Left ventricle myocardium superior (tissue), 1 donor: Measurements from ENCODE around the gene ERFL. TPM values are rescaled to one million over a fixed set of nuclear protein-coding genes. Genes with fewer than 3 reads are reported as not detected.

Source experiments
- ATAC-seq: fragments of 200-7000 bp; cut with Tn5 transposase; one replicate; pipeline ENCODE4 v1.9.1; 2020; ENCODE audit warnings: mild to moderate bottlenecking, moderate library complexity
- DNase-seq: peaks from one replicate; pipeline ENCODE4 v3.0.0-alpha.2; 2020
- intact Hi-C: fragments of 100-400 bp; cut with micrococcal nuclease; formaldehyde crosslinking; loops from one replicate; pipeline ENCODE4 v1.11.0; 2022
- total RNA-seq: library from RNA; stranded (reverse); fragmentation: NEBNext Ultra II Directional; extraction: Animal tissue kit (Norgen Biotek cat#: 25700); gene quantifications from one replicate; pipeline ENCODE4 v1.2.1, GENCODE V29; 2021
- donor health status: DM: no; HTN: yes; CAD: no; lungs with severe emphysema.

ERFL gene
- total RNA-seq, 1 donor from 2014 or later = not detected

DNA sequence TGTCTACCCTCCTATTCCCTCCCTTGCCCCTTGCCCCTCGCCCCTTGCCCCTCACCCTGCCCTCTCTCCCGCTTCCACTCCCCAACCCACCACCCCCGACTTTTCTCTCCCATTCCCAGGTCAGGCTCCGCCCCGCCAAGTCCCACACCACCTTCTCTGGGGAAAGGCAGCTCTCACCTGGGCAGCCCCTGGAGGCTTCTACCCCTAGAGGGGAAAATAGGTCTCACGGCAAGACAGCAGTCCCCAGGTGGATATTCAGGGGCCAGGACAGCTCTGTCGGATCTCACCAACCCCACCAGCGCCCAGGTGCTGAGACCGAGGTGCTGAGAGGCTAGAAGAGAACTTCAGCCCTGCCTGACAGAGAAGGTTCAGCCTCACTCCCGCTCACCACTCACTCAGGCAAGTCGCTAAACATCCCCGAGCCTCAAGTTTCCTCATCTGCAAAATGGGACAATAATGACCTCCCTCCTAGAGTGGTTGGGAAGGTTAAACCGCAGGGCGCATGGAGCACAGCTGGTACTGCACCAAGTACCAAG lies 1.4 kb upstream of the ERFL start:
- intact Hi-C loops = no loop called here
- DNase-seq = no peak
- no peak for ATAC-seq

GRCh38 chr19:41928754-41929535 lies 696 bp upstream of the ERFL start:
- intact Hi-C loops = no loop called here
- no peak for DNase-seq
- ATAC-seq = no peak

GRCh38 chr19:41927497-41928192 lies 604 bp downstream of the ERFL start:
- DNase-seq = no peak
- ATAC-seq = no peak
- intact Hi-C loops = no loop called here

GRCh38 chr19:41926763-41927496 lies 1.3 kb downstream of the ERFL start:
- ATAC-seq (no peak), DNase-seq (no peak)
- intact Hi-C loops = no loop called here

GRCh38 chr19:41926028-41926762 lies 2.1 kb downstream of the ERFL start:
- intact Hi-C loops = no loop called here
- DNase-seq (no peak), ATAC-seq (no peak)

- ATAC-seq = no peak
- no peak for DNase-seq
- intact Hi-C loops = no loop called here
Measured at GRCh38 chr19:41925208-41926003, 2.8 kb downstream of the ERFL start.

GRCh38 chr19:41924151-41925145 lies 3.8 kb downstream of the ERFL start:
- intact Hi-C loops = no loop called here
- no peak for DNase-seq

GRCh38 chr19:41923045-41923788 lies 5.0 kb downstream of the ERFL start:
- intact Hi-C loops = no loop called here
- no peak for ATAC-seq
- DNase-seq = no peak

More at GRCh38 chr19:41924151-41925145, 3.8 kb downstream of the ERFL start:
- no peak for ATAC-seq

- DNase-seq (no peak), ATAC-seq (no peak)
- intact Hi-C loops = no loop called here
Measured at GRCh38 chr19:41922585-41922984, 5.7 kb downstream of the ERFL start.

GRCh38 chr19:41921577-41922576 lies 6.4 kb downstream of the ERFL start:
- DNase-seq (no peak), ATAC-seq (no peak)
- intact Hi-C loops = no loop called here

- ATAC-seq = no peak
- intact Hi-C loops = no loop called here
- DNase-seq = no peak
Measured at GRCh38 chr19:41920882-41921576, 7.2 kb downstream of the ERFL start.

GRCh38 chr19:41919948-41920712 lies 8.1 kb downstream of the ERFL start:
- intact Hi-C loops = no loop called here
- ATAC-seq (no peak), DNase-seq (no peak)

GRCh38 chr19:41918653-41919244 lies 9.5 kb downstream of the ERFL start:
- no peak for DNase-seq
- intact Hi-C loops = no loop called here
- no peak for ATAC-seq

GRCh38 chr19:41918095-41918494 lies 10.2 kb downstream of the ERFL start:
- ATAC-seq (no peak), DNase-seq (no peak)
- intact Hi-C loops = no loop called here
